ENCODE results near the gene G3BP1.
"Not testable (repeated sequence)": the region's sequence is repeated elsewhere in the genome, so short reads cannot be mapped to it uniquely, and the experiment has no call there.

Gene G3BP1

GRCh38 chr5:151783664-151784063, 11.9 kb downstream of the G3BP1 start:
- H2BK15ac ChIP-seq (ENCODE audit: low read depth, poor library complexity, severe bottlenecking); H3K9ac ChIP-seq (ENCODE audit: low read length): not testable (repeated sequence)
- 97% methylated on average over 7 of the region's 16 CpGs for WGBS

GRCh38 chr5:151784141-151784540, 12.4 kb downstream of the G3BP1 start:
- H3K27me3 ChIP-seq (ENCODE audit: control insufficient read depth in 1 of 2, insufficient read depth in 1 of 2, low read length in 2 of 2) = no peaks in the 10 kb centered on the region
- H3K4me2 ChIP-seq (ENCODE audit: low read length, poor library complexity, severe bottlenecking) = no peak overlapping the region
- no peak overlapping the region for H2BK12ac ChIP-seq (ENCODE audit: low read length in 2 of 2)
- peaks cover 16% of the 10 kb centered on the region for H3K4me1 ChIP-seq (ENCODE audit: control insufficient read depth, insufficient read depth, low read depth, low read length)
- H3K18ac ChIP-seq (ENCODE audit: low read depth in 1 of 2, low read length in 2 of 2) = no peak overlapping the region
- H4K8ac ChIP-seq (ENCODE audit: low read length) = no peak overlapping the region
- no peak overlapping the region for H2BK5ac ChIP-seq (ENCODE audit: low read depth, low read length, poor library complexity, severe bottlenecking)
- no peak overlapping the region for H4K91ac ChIP-seq (ENCODE audit: low read length)
- H2BK15ac ChIP-seq (ENCODE audit: low read depth, poor library complexity, severe bottlenecking) = no peak overlapping the region
- H3K27ac ChIP-seq (ENCODE audit: low read length, poor library complexity, severe bottlenecking) = no peak overlapping the region
- H3K36me3 ChIP-seq (ENCODE audit: control insufficient read depth in 1 of 2, insufficient read depth in 2 of 2, low read depth in 1 of 2, low read length in 2 of 2) = peaks cover 13 to 29% of the 10 kb centered on the region in 2 experiments
- H3K14ac ChIP-seq (ENCODE audit: low read length in 2 of 2) = no peak overlapping the region
- no peak overlapping the region for H3K9ac ChIP-seq (ENCODE audit: low read length)
- no peak overlapping the region for H2BK120ac ChIP-seq (ENCODE audit: low read depth, low read length)
- H3K4me3 ChIP-seq (ENCODE audit: insufficient read depth in 1 of 2, low read depth in 1 of 2, low read length in 2 of 2) = no peak overlapping the region
- no peak overlapping the region for H2AFZ ChIP-seq (ENCODE audit: low read depth, low read length)
- 70% methylated on average over 2 of the region's 3 CpGs for WGBS
- no peak overlapping the region for H2AK5ac ChIP-seq (ENCODE audit: low read length, severe bottlenecking)
- H3K23ac ChIP-seq (ENCODE audit: low read length in 2 of 2) = no peak overlapping the region
- DNase-seq = no peak
- H3K9me3 ChIP-seq (ENCODE audit: control insufficient read depth, low read length) = no peaks in the 10 kb centered on the region
- peaks cover 3% of the 10 kb centered on the region for H3K79me1 ChIP-seq (replicated peaks; ENCODE audit: low read length, poor library complexity, severe bottlenecking)
- no peak overlapping the region for H3K4ac ChIP-seq (ENCODE audit: low read depth in 1 of 2, low read length in 2 of 2)

More at GRCh38 chr5:151783664-151784063, 11.9 kb downstream of the G3BP1 start:
- not testable (repeated sequence) for H3K27ac ChIP-seq (ENCODE audit: low read length, poor library complexity, severe bottlenecking); H3K4me2 ChIP-seq (ENCODE audit: low read length, poor library complexity, severe bottlenecking); H3K4ac ChIP-seq (ENCODE audit: low read depth in 1 of 2, low read length in 2 of 2); H2AK5ac ChIP-seq (ENCODE audit: low read length, severe bottlenecking); H4K91ac ChIP-seq (ENCODE audit: low read length); H3K79me1 ChIP-seq (replicated peaks; ENCODE audit: low read length, poor library complexity, severe bottlenecking); H2BK120ac ChIP-seq (ENCODE audit: low read depth, low read length); H3K23ac ChIP-seq (ENCODE audit: low read length in 2 of 2); H3K14ac ChIP-seq (ENCODE audit: low read length in 2 of 2); H4K8ac ChIP-seq (ENCODE audit: low read length); H3K9me3 ChIP-seq (ENCODE audit: control insufficient read depth, low read length); H3K18ac ChIP-seq (ENCODE audit: low read depth in 1 of 2, low read length in 2 of 2); H2AFZ ChIP-seq (ENCODE audit: low read depth, low read length); H3K27me3 ChIP-seq (ENCODE audit: control insufficient read depth in 1 of 2, insufficient read depth in 1 of 2, low read length in 2 of 2); H2BK5ac ChIP-seq (ENCODE audit: low read depth, low read length, poor library complexity, severe bottlenecking); H3K4me3 ChIP-seq (ENCODE audit: insufficient read depth in 1 of 2, low read depth in 1 of 2, low read length in 2 of 2); H2BK12ac ChIP-seq (ENCODE audit: low read length in 2 of 2); DNase-seq
- H3K36me3 ChIP-seq (ENCODE audit: control insufficient read depth in 1 of 2, insufficient read depth in 2 of 2, low read depth in 1 of 2, low read length in 2 of 2) = peaks cover 11 to 27% of the 10 kb centered on the region in 2 experiments
- peaks cover 15% of the 10 kb centered on the region for H3K4me1 ChIP-seq (ENCODE audit: control insufficient read depth, insufficient read depth, low read depth, low read length)

- H3K14ac ChIP-seq (ENCODE audit: low read length in 2 of 2) = no peak overlapping the region
- H2BK15ac ChIP-seq (ENCODE audit: low read depth, poor library complexity, severe bottlenecking) = no peak overlapping the region
- H2BK120ac ChIP-seq (ENCODE audit: low read depth, low read length) = no peak overlapping the region
Measured at GRCh38 chr5:151786468-151786867, 14.7 kb downstream of the G3BP1 start.

GRCh38 chr5:151787817-151788216, 16.1 kb downstream of the G3BP1 start:
- Histone ChIP-seq H3K27me3 (ENCODE audit: control insufficient read depth in 1 of 2, insufficient read depth in 1 of 2, low read length in 2 of 2) (no peaks in the 10 kb centered on the region), H2BK5ac (ENCODE audit: low read depth, low read length, poor library complexity, severe bottlenecking) (no peak overlapping the region), H3K14ac (ENCODE audit: low read length in 2 of 2) (no peak overlapping the region), H2BK12ac (ENCODE audit: low read length in 2 of 2) (no peak overlapping the region), H3K9ac (ENCODE audit: low read length) (no peak overlapping the region), H4K91ac (ENCODE audit: low read length) (no peak overlapping the region), H2BK15ac (ENCODE audit: low read depth, poor library complexity, severe bottlenecking) (no peak overlapping the region), H3K36me3 (ENCODE audit: control insufficient read depth in 1 of 2, insufficient read depth in 2 of 2, low read depth in 1 of 2, low read length in 2 of 2) (peaks cover 25 to 66% of the 10 kb centered on the region in 2 experiments), H3K23ac (ENCODE audit: low read length in 2 of 2) (no peak overlapping the region), H3K4me3 (ENCODE audit: insufficient read depth in 1 of 2, low read depth in 1 of 2, low read length in 2 of 2) (no peak overlapping the region), H3K18ac (ENCODE audit: low read depth in 1 of 2, low read length in 2 of 2) (no peak overlapping the region), H2BK120ac (ENCODE audit: low read depth, low read length) (no peak overlapping the region), H4K8ac (ENCODE audit: low read length) (no peak overlapping the region), H3K4me2 (ENCODE audit: low read length, poor library complexity, severe bottlenecking) (no peak overlapping the region), H3K4me1 (ENCODE audit: control insufficient read depth, insufficient read depth, low read depth, low read length) (peaks cover 12% of the 10 kb centered on the region), H3K27ac (ENCODE audit: low read length, poor library complexity, severe bottlenecking) (no peak overlapping the region), H3K4ac (ENCODE audit: low read depth in 1 of 2, low read length in 2 of 2) (no peak overlapping the region), H3K9me3 (ENCODE audit: control insufficient read depth, low read length) (no peaks in the 10 kb centered on the region), H3K79me1 (replicated peaks; ENCODE audit: low read length, poor library complexity, severe bottlenecking) (peaks cover 10% of the 10 kb centered on the region), H2AK5ac (ENCODE audit: low read length, severe bottlenecking) (no peak overlapping the region), H2AFZ (ENCODE audit: low read depth, low read length) (no peak overlapping the region)
- 95% methylated on average over 3 of the region's 6 CpGs for WGBS
- DNase-seq = no peak

More at GRCh38 chr5:151786468-151786867, 14.7 kb downstream of the G3BP1 start:
- Histone ChIP-seq H3K4me2 (ENCODE audit: low read length, poor library complexity, severe bottlenecking) (no peak overlapping the region), H3K9ac (ENCODE audit: low read length) (no peak overlapping the region), H3K79me1 (replicated peaks; ENCODE audit: low read length, poor library complexity, severe bottlenecking) (peaks cover 7% of the 10 kb centered on the region), H3K36me3 (ENCODE audit: control insufficient read depth in 1 of 2, insufficient read depth in 2 of 2, low read depth in 1 of 2, low read length in 2 of 2) (peaks cover 18 to 52% of the 10 kb centered on the region in 2 experiments), H3K9me3 (ENCODE audit: control insufficient read depth, low read length) (no peaks in the 10 kb centered on the region), H4K8ac (ENCODE audit: low read length) (no peak overlapping the region), H3K27ac (ENCODE audit: low read length, poor library complexity, severe bottlenecking) (no peak overlapping the region), H2BK5ac (ENCODE audit: low read depth, low read length, poor library complexity, severe bottlenecking) (no peak overlapping the region), H2AK5ac (ENCODE audit: low read length, severe bottlenecking) (no peak overlapping the region), H4K91ac (ENCODE audit: low read length) (no peak overlapping the region), H2BK12ac (ENCODE audit: low read length in 2 of 2) (no peak overlapping the region), H3K23ac (ENCODE audit: low read length in 2 of 2) (no peak overlapping the region), H3K27me3 (ENCODE audit: control insufficient read depth in 1 of 2, insufficient read depth in 1 of 2, low read length in 2 of 2) (no peaks in the 10 kb centered on the region), H3K4me3 (ENCODE audit: insufficient read depth in 1 of 2, low read depth in 1 of 2, low read length in 2 of 2) (no peak overlapping the region), H2AFZ (ENCODE audit: low read depth, low read length) (no peak overlapping the region), H3K4me1 (ENCODE audit: control insufficient read depth, insufficient read depth, low read depth, low read length) (peaks cover 12% of the 10 kb centered on the region), H3K18ac (ENCODE audit: low read depth in 1 of 2, low read length in 2 of 2) (no peak overlapping the region), H3K4ac (ENCODE audit: low read depth in 1 of 2, low read length in 2 of 2) (no peak overlapping the region)
- WGBS = 92% methylated on average over 4 of the region's 4 CpGs
- no peak for DNase-seq

All from mesenchymal stem cell (in vitro differentiated cells and primary cell).